Gastrocnemius medialis (tissue), 4 donors: Measurements from ENCODE around the gene CCSER1. TPM values are rescaled to one million over a fixed set of nuclear protein-coding genes. Genes with fewer than 3 reads are reported as not detected.

ENCODE experiments used
- ATAC-seq, 2 donors: fragments of 150-250 bp; one replicate each; pipeline ENCODE4 v1.9.1; 2016
- DNase-seq, 2 donors: peaks; one replicate each; pipeline ENCODE4 v3.0.0-alpha.2; 2019
- H3K27ac ChIP-seq, 4 donors: fragments of 200-600 bp; sonication (generic); 1 replicate in 1 of 4; 2 replicates in 3 of 4; pipeline ENCODE4 v1.5.1; 2016 to 2018; ENCODE audit warnings: mild to moderate bottlenecking in 2 of 4, moderate library complexity in 1 of 4
- H3K27me3 ChIP-seq, 3 donors: fragments of 200-600 bp; sonication (generic) in 2 of 3; 1 replicate in 1 of 3; 2 replicates in 2 of 3; pipeline versions ENCODE4 v1.5.1 to v1.6.0; 2016 to 2019; ENCODE audit warnings: mild to moderate bottlenecking in 1 of 3, moderate library complexity in 1 of 3
- H3K36me3 ChIP-seq, 2 donors: fragments of 200-600 bp; sonication (generic) in 1 of 2; one replicate each; pipeline ENCODE4 v1.5.1; 2017 to 2018
- H3K4me1 ChIP-seq, 2 donors: fragments of 200-600 bp; sonication (generic) in 1 of 2; one replicate each; pipeline ENCODE4 v1.5.1; 2016 to 2017; ENCODE audit warnings: mild to moderate bottlenecking in 2 of 2
- H3K4me3 ChIP-seq, 4 donors: fragments of 200-600 bp; sonication (generic) in 3 of 4; 1 replicate in 1 of 4; 2 replicates in 3 of 4; pipeline ENCODE4 v1.5.1; 2016 to 2019; ENCODE audit warnings: mild to moderate bottlenecking in 2 of 4
- H3K9me3 ChIP-seq, 3 donors: fragments of 200-600 bp; sonication (generic) in 2 of 3; 1 replicate in 1 of 3; 2 replicates in 2 of 3; pipeline ENCODE4 v1.5.1; 2016 to 2019
- CTCF ChIP-seq, 5 experiments: fragments of 450-650 bp in 3 of 5; fragments of 200-600 bp in 2 of 5; sonication (generic) in 2 of 5; IDR thresholded peaks in 4 of 5; conservative IDR thresholded peaks in 1 of 5; 1 replicate in 4 of 5; 2 replicates in 1 of 5; pipeline ENCODE4 v1.5.1; 2016 to 2019; ENCODE audit warnings: antibody characterized with exemption in 5 of 5, mild to moderate bottlenecking in 3 of 5, moderate library complexity in 3 of 5
- POLR2A ChIP-seq, 2 donors: fragments of 450-650 bp; IDR thresholded peaks; one replicate each; pipeline ENCODE4 v1.6.1; 2017; ENCODE audit warnings: antibody characterized with exemption in 2 of 2, mild to moderate bottlenecking in 2 of 2, moderate library complexity in 2 of 2
- in situ Hi-C, 4 donors: fragments of 200-750 bp; cut with MboI; loops; one replicate each; pipeline versions ENCODE4 v1.15.0 to v1.8.0; 2017; ENCODE audit warnings: low sequenced_read_pairs in 4 of 4
- intact Hi-C: fragments of 100-400 bp; cut with DNase I; formaldehyde crosslinking; loops from one replicate; pipeline ENCODE4 v1.15.1; 2023; ENCODE audit warnings: low total_unique reads
- total RNA-seq, 4 donors: library from RNA; depleted of rRNA; stranded (reverse); fragments of >200 nt; gene quantifications; one replicate each; pipeline versions ENCODE4 v1.1.0 to v1.2.3, GENCODE V29; 2016

CCSER1 gene
- total RNA-seq, 4 donors from 2014 or later = 0.39 to 0.83 (median 0.63) TPM

- no peak for ATAC-seq
- TF ChIP-seq POLR2A (IDR thresholded peaks at IDR 0.05) = no peak
- no peak for TF ChIP-seq CTCF (IDR thresholded peaks at IDR 0.05 in 4 of 5, conservative IDR thresholded peaks at IDR 0.05 in 1 of 5)
- in situ Hi-C loops = no loop called here
- no peak for DNase-seq
- Histone ChIP-seq H3K36me3 (no peaks in the 10 kb centered on the region), H3K4me1 (no peaks in the 10 kb centered on the region), H3K27me3 (no peaks in the 10 kb centered on the region), H3K27ac (no peak overlapping the region), H3K4me3 (no peak overlapping the region), H3K9me3 (no peaks in the 10 kb centered on the region)
- intact Hi-C loops = no loop called here
Observed at GRCh38 chr4:91596718-91597117, 1469.5 kb downstream of the CCSER1 start.

GRCh38 chr4:91598696-91599095 lies 1471.5 kb downstream of the CCSER1 start:
- no peak overlapping the region for H3K4me3 ChIP-seq
- H3K36me3 ChIP-seq = no peaks in the 10 kb centered on the region
- H3K9me3 ChIP-seq = no peaks in the 10 kb centered on the region
- H3K4me1 ChIP-seq = no peaks in the 10 kb centered on the region
- H3K27ac ChIP-seq = no peak overlapping the region
- ATAC-seq (no peak), DNase-seq (no peak)
- in situ Hi-C loops (no loop called here), intact Hi-C loops (no loop called here)
- H3K27me3 ChIP-seq = no peaks in the 10 kb centered on the region
- TF ChIP-seq POLR2A (IDR thresholded peaks at IDR 0.05) = no peak
- TF ChIP-seq CTCF (IDR thresholded peaks at IDR 0.05 in 4 of 5, conservative IDR thresholded peaks at IDR 0.05 in 1 of 5) = no peak

- ATAC-seq (no peak), DNase-seq (no peak)
- intact Hi-C loops (no loop called here), in situ Hi-C loops (no loop called here)
- H3K27me3 ChIP-seq = no peaks in the 10 kb centered on the region
- H3K27ac ChIP-seq = no peak overlapping the region
- no peaks in the 10 kb centered on the region for H3K4me1 ChIP-seq
- H3K9me3 ChIP-seq = no peaks in the 10 kb centered on the region
- TF ChIP-seq CTCF (IDR thresholded peaks at IDR 0.05 in 4 of 5, conservative IDR thresholded peaks at IDR 0.05 in 1 of 5) = no peak
- no peaks in the 10 kb centered on the region for H3K36me3 ChIP-seq
- H3K4me3 ChIP-seq = no peak overlapping the region
Observed at GRCh38 chr4:91600301-91600700, 1473.1 kb downstream of the CCSER1 start.

- in situ Hi-C loops = no loop called here
- H3K4me3 ChIP-seq = no peak overlapping the region
- H3K4me1 ChIP-seq = no peaks in the 10 kb centered on the region
- H3K9me3 ChIP-seq = no peaks in the 10 kb centered on the region
- no peak for ATAC-seq
- TF ChIP-seq CTCF (IDR thresholded peaks at IDR 0.05 in 4 of 5, conservative IDR thresholded peaks at IDR 0.05 in 1 of 5) (no peak), POLR2A (IDR thresholded peaks at IDR 0.05) (no peak)
- intact Hi-C loops = no loop called here
- no peak overlapping the region for H3K27ac ChIP-seq
- H3K36me3 ChIP-seq = no peaks in the 10 kb centered on the region
- H3K27me3 ChIP-seq = no peaks in the 10 kb centered on the region
- DNase-seq = no peak
Observed at GRCh38 chr4:91601401-91601800, 1474.2 kb downstream of the CCSER1 start.

- Histone ChIP-seq H3K36me3 (no peaks in the 10 kb centered on the region), H3K27ac (no peak overlapping the region), H3K4me1 (no peaks in the 10 kb centered on the region), H3K27me3 (no peaks in the 10 kb centered on the region), H3K4me3 (no peak overlapping the region), H3K9me3 (no peaks in the 10 kb centered on the region)
- DNase-seq = no peak
- ATAC-seq = no peak
- intact Hi-C loops (no loop called here), in situ Hi-C loops (no loop called here)
- TF ChIP-seq CTCF (IDR thresholded peaks at IDR 0.05 in 4 of 5, conservative IDR thresholded peaks at IDR 0.05 in 1 of 5) (no peak), POLR2A (IDR thresholded peaks at IDR 0.05) (no peak)
Observed at GRCh38 chr4:91611782-91612181, 1484.6 kb downstream of the CCSER1 start.
